ENCODE measurements around the gene BOLA1.

DNA sequence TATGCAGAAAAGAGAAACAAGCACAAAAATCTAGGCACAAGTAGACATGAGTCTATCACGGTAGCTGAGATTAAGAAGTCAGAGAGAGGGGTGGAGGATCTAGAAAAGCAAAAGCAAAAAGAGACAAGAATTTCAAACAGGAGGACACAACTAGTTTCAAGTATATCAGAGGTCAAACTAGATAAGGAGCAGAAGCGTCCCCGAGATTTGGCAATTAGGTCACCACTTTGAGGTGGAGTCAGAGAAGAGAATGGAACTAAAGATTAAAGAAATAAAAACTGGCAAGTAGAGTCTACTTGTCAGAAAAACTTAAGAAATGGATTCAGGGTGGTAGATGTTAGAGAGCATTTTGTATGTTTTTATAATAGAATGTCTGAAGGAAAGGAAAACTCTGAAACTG lies 26.0 kb downstream of the BOLA1 start:
- TF ChIP-seq, protein P1, sequence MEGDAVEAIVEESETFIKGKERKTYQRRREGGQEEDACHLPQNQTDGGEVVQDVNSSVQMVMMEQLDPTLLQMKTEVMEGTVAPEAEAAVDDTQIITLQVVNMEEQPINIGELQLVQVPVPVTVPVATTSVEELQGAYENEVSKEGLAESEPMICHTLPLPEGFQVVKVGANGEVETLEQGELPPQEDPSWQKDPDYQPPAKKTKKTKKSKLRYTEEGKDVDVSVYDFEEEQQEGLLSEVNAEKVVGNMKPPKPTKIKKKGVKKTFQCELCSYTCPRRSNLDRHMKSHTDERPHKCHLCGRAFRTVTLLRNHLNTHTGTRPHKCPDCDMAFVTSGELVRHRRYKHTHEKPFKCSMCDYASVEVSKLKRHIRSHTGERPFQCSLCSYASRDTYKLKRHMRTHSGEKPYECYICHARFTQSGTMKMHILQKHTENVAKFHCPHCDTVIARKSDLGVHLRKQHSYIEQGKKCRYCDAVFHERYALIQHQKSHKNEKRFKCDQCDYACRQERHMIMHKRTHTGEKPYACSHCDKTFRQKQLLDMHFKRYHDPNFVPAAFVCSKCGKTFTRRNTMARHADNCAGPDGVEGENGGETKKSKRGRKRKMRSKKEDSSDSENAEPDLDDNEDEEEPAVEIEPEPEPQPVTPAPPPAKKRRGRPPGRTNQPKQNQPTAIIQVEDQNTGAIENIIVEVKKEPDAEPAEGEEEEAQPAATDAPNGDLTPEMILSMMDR (IDR thresholded peaks at IDR 0.05; ENCODE audit: insufficient read depth, low read length): no peak
- no peak for TF ChIP-seq POLR2AphosphoS5 (IDR thresholded peaks at IDR 0.05; ENCODE audit: low read depth)

All from HL-60 (cell line).